HCT116 (cell line): Measurements from ENCODE around the gene ABCA5. TPM values are rescaled to one million over a fixed set of nuclear protein-coding genes. Genes with fewer than 3 reads are reported as not detected.

ENCODE experiments used
- ATAC-seq: fragments of 200-7000 bp; cut with Tn5 transposase; 2 replicates; pipeline ENCODE4 v1.9.1; 2020; ENCODE audit warnings: mild to moderate bottlenecking, moderate library complexity
- Bru-seq: library from RNA; stranded (reverse); fragments of 400-500 nt; gene quantifications from one replicate; lab custom pipeline; 2021; lab: Mats Ljungman, UMichigan
- BruChase-seq, 2 experiments: library from RNA; stranded (reverse); fragments of 400-500 nt; gene quantifications; one replicate each; lab custom pipeline; 2021; lab: Mats Ljungman, UMichigan
- BruUV-seq: library from RNA; stranded (reverse); fragments of 400-500 nt; replicated peaks from 2 replicates; lab custom pipeline; 2021; lab: Mats Ljungman, UMichigan
- CTCF ChIA-PET: fragments of 300-600 bp; sonication (Branson Sonifier 250); formaldehyde crosslinking; loops from one replicate; lab custom pipeline; 2021; ENCODE audit warnings: antibody characterized with exemption; lab: Charles Lee
- POLR2A ChIA-PET: fragments of 300-600, 350-600 bp; sonication (Branson Sonifier 250); formaldehyde crosslinking; loops from one replicate; lab custom pipeline; 2021; ENCODE audit warnings: antibody characterized with exemption; lab: Charles Lee
- RAD21 ChIA-PET, 2 experiments: fragments of 300-600 bp; sonication (Branson Sonifier 250); formaldehyde crosslinking; loops; one replicate each; lab custom pipeline; 2023; ENCODE audit warnings: low total read pairs in 2 of 2; ENCODE audit not compliant: uncharacterized antibody in 2 of 2, unreplicated experiment in 2 of 2, low non-redundant PET in 1 of 2; lab: Charles Lee
- DNase-seq: peaks from one replicate; pipeline ENCODE4 v3.0.0-alpha.2; 2010; ENCODE audit warnings: low read depth, low spot score
- H2AFZ ChIP-seq: fragments of 200-600 bp; shearing (Covaris generic), sonication (generic); 2 replicates; pipeline ENCODE4 v1.6.1; 2017; ENCODE audit warnings: low read depth, mixed run types, mixed read lengths, antibody characterized with exemption, low read length; ENCODE audit not compliant: poor library complexity, severe bottlenecking
- H3K27ac ChIP-seq: 2 replicates; pipeline ENCODE4 v1.5.1; 2012; ENCODE audit warnings: low read depth, low read length
- H3K27me3 ChIP-seq: fragments of 200-600 bp; sonication (generic); 2 replicates; pipeline ENCODE4 v1.6.1; 2016; ENCODE audit warnings: mixed run types, low read length, mixed read lengths; ENCODE audit not compliant: insufficient read depth
- H3K36me3 ChIP-seq, 2 experiments: fragments of 200-500 bp in 1 of 2; fragments of 200-600 bp in 1 of 2; sonication (Bioruptor generic) in 1 of 2; sonication (generic) in 1 of 2; 2 replicates each; pipeline versions ENCODE4 v1.5.1 to v1.6.1; 2014 to 2016; ENCODE audit warnings: low read length in 2 of 2, inconsistent platforms in 1 of 2, mixed read lengths in 1 of 2, mixed run types in 1 of 2; ENCODE audit not compliant: insufficient read depth in 2 of 2, control insufficient read depth in 1 of 2
- H3K4me1 ChIP-seq, 2 experiments: fragments of 200-600 bp in 1 of 2; sonication (generic) in 1 of 2; 2 replicates each; pipeline versions ENCODE4 v1.5.1 to v1.6.1; 2012 to 2017; ENCODE audit warnings: low read length in 2 of 2, inconsistent platforms in 1 of 2, mild to moderate bottlenecking in 1 of 2, mixed read lengths in 1 of 2, mixed run types in 1 of 2, moderate library complexity in 1 of 2; ENCODE audit not compliant: insufficient read depth in 2 of 2, control insufficient read depth in 1 of 2
- H3K4me2 ChIP-seq: fragments of 200-600 bp; sonication (generic); 2 replicates; pipeline ENCODE4 v1.6.1; 2017; ENCODE audit warnings: mixed run types, low read length, mixed read lengths
- H3K4me3 ChIP-seq, 2 experiments: fragments of 200-600 bp in 1 of 2; sonication (generic) in 1 of 2; replicated peaks in 1 of 2; 2 replicates each; pipeline ENCODE4 v1.5.1; 2011 to 2016; ENCODE audit warnings: low read length in 2 of 2, control low read depth in 1 of 2, low read depth in 1 of 2, mild to moderate bottlenecking in 1 of 2, mixed read lengths in 1 of 2, mixed run types in 1 of 2
- H3K79me2 ChIP-seq: fragments of 200-600 bp; sonication (generic); 2 replicates; pipeline ENCODE4 v1.6.1; 2017; ENCODE audit warnings: mild to moderate bottlenecking, mixed run types, low read length, moderate library complexity, mixed read lengths; ENCODE audit not compliant: insufficient read depth
- H3K9ac ChIP-seq: fragments of 200-600 bp; sonication (generic); 2 replicates; pipeline ENCODE4 v1.6.1; 2016; ENCODE audit warnings: low read length, mixed read lengths
- H3K9me2 ChIP-seq: fragments of 200-600 bp; sonication (generic), shearing (Covaris generic); 2 replicates; pipeline ENCODE4 v1.6.1; 2017; ENCODE audit warnings: mixed run types, mild to moderate bottlenecking, moderate library complexity; ENCODE audit not compliant: insufficient read depth
- H3K9me3 ChIP-seq, 2 experiments: fragments of 200-500 bp in 1 of 2; fragments of 200-600 bp in 1 of 2; sonication (Bioruptor generic) in 1 of 2; sonication (generic) in 1 of 2; 2 replicates each; pipeline ENCODE4 v1.6.1; 2014 to 2017; ENCODE audit warnings: low read length in 2 of 2, mixed read lengths in 2 of 2, inconsistent platforms in 1 of 2, low read depth in 1 of 2, mild to moderate bottlenecking in 1 of 2, mixed run types in 1 of 2, moderate library complexity in 1 of 2; ENCODE audit not compliant: control insufficient read depth in 1 of 2, insufficient read depth in 1 of 2
- H4K20me1 ChIP-seq: fragments of 200-600 bp; sonication (generic), shearing (Covaris generic); 2 replicates; pipeline ENCODE4 v1.6.1; 2017; ENCODE audit warnings: mixed run types, mild to moderate bottlenecking, moderate library complexity; ENCODE audit not compliant: insufficient read depth
- CEBPB ChIP-seq: IDR thresholded peaks from 2 replicates; pipeline ENCODE4 v1.6.1; 2012; ENCODE audit warnings: low read depth
- EGR1 ChIP-seq: IDR thresholded peaks from 2 replicates; pipeline ENCODE4 v1.6.1; 2012; ENCODE audit warnings: low read depth
- ELF1 ChIP-seq: IDR thresholded peaks from 2 replicates; pipeline ENCODE4 v1.6.1; 2012; ENCODE audit warnings: low read depth, borderline replicate concordance
- EZH2 ChIP-seq: fragments of 200-600 bp; sonication (generic); IDR thresholded peaks from 2 replicates; pipeline ENCODE4 v1.6.1; 2017; ENCODE audit warnings: antibody characterized with exemption, mixed run types
- EZH2phosphoT487 ChIP-seq: fragments of 200-600 bp; IDR thresholded peaks from 2 replicates; pipeline ENCODE4 v1.6.1; 2018; ENCODE audit warnings: antibody characterized with exemption, borderline replicate concordance
- FOSL1 ChIP-seq: IDR thresholded peaks from 2 replicates; pipeline ENCODE4 v1.6.1; 2012; ENCODE audit warnings: low read depth
- JUND ChIP-seq: IDR thresholded peaks from 2 replicates; pipeline ENCODE4 v1.6.1; 2012
- POLR2A ChIP-seq: IDR thresholded peaks from 2 replicates; pipeline ENCODE4 v1.7.0; 2011; ENCODE audit warnings: borderline replicate concordance; ENCODE audit not compliant: insufficient read depth, insufficient read length; ENCODE audit errors: extremely low read depth
- POLR2AphosphoS5 ChIP-seq: IDR thresholded peaks from 2 replicates; pipeline ENCODE4 v1.6.1; 2011; ENCODE audit warnings: mild to moderate bottlenecking, low read depth, low read length, moderate library complexity
- RAD21 ChIP-seq: IDR thresholded peaks from 2 replicates; pipeline ENCODE4 v1.6.1; 2012; ENCODE audit warnings: low read depth, mild to moderate bottlenecking
- SIN3A ChIP-seq: IDR thresholded peaks from 2 replicates; pipeline ENCODE4 v1.6.1; 2012; ENCODE audit warnings: low read depth
- SP1 ChIP-seq: IDR thresholded peaks from 2 replicates; pipeline ENCODE4 v1.6.1; 2012; ENCODE audit warnings: low read depth
- SRF ChIP-seq: IDR thresholded peaks from 2 replicates; pipeline ENCODE4 v1.6.1; 2012; ENCODE audit warnings: low read depth
- TCF7L2 ChIP-seq: IDR thresholded peaks from 2 replicates; pipeline ENCODE4 v1.7.0; 2011; ENCODE audit warnings: borderline replicate concordance, inconsistent platforms; ENCODE audit not compliant: insufficient read depth, insufficient read length; ENCODE audit errors: extremely low read depth
- YY1 ChIP-seq: IDR thresholded peaks from 2 replicates; pipeline ENCODE4 v1.6.1; 2011; ENCODE audit warnings: low read length, low read depth, moderate library complexity, mild to moderate bottlenecking; ENCODE audit not compliant: insufficient replicate concordance; ENCODE audit errors: extremely low read depth
- ZFX ChIP-seq: fragments of 450-650 bp; IDR thresholded peaks from 2 replicates; pipeline ENCODE4 v1.6.1; 2017
- intact Hi-C: fragments of 100-400 bp; cut with micrococcal nuclease; formaldehyde crosslinking; loops from 2 replicates; pipeline ENCODE4 v1.10.0; 2022
- long read RNA-seq: library from polyadenylated mRNA; unstranded; transcript quantifications from one replicate; pipeline ENCODE4 v2.0.0, GENCODE V29; 2021; ENCODE audit not compliant: unreplicated experiment
- polyA plus RNA-seq: library from polyadenylated mRNA; unstranded; fragments of >200 nt; gene quantifications from 2 replicates; pipeline ENCODE4 v1.2.1, GENCODE V29; 2012; ENCODE audit warnings: missing spikeins
- total RNA-seq: library from RNA; stranded (reverse); gene quantifications from one replicate; pipeline ENCODE4 v1.2.1, GENCODE V29; 2021; ENCODE audit not compliant: unreplicated experiment
- TF ChIP-seq, protein P1 (sequence below): IDR thresholded peaks from 2 replicates; pipeline ENCODE4 v1.6.1; 2012
- TF ChIP-seq, protein P2 (sequence below): IDR thresholded peaks from 2 replicates; pipeline ENCODE4 v1.6.1; 2011; ENCODE audit warnings: mild to moderate bottlenecking, low read length, moderate library complexity; ENCODE audit not compliant: insufficient replicate concordance; ENCODE audit errors: extremely low read depth

Gene ABCA5, protein sequence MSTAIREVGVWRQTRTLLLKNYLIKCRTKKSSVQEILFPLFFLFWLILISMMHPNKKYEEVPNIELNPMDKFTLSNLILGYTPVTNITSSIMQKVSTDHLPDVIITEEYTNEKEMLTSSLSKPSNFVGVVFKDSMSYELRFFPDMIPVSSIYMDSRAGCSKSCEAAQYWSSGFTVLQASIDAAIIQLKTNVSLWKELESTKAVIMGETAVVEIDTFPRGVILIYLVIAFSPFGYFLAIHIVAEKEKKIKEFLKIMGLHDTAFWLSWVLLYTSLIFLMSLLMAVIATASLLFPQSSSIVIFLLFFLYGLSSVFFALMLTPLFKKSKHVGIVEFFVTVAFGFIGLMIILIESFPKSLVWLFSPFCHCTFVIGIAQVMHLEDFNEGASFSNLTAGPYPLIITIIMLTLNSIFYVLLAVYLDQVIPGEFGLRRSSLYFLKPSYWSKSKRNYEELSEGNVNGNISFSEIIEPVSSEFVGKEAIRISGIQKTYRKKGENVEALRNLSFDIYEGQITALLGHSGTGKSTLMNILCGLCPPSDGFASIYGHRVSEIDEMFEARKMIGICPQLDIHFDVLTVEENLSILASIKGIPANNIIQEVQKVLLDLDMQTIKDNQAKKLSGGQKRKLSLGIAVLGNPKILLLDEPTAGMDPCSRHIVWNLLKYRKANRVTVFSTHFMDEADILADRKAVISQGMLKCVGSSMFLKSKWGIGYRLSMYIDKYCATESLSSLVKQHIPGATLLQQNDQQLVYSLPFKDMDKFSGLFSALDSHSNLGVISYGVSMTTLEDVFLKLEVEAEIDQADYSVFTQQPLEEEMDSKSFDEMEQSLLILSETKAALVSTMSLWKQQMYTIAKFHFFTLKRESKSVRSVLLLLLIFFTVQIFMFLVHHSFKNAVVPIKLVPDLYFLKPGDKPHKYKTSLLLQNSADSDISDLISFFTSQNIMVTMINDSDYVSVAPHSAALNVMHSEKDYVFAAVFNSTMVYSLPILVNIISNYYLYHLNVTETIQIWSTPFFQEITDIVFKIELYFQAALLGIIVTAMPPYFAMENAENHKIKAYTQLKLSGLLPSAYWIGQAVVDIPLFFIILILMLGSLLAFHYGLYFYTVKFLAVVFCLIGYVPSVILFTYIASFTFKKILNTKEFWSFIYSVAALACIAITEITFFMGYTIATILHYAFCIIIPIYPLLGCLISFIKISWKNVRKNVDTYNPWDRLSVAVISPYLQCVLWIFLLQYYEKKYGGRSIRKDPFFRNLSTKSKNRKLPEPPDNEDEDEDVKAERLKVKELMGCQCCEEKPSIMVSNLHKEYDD (N-terminal part only)
- total RNA-seq: 6.8 TPM
- polyA plus RNA-seq: 1.4 and 2.4 TPM in 2 replicates
- percentile 53 among the genes with signal in this experiment for Bru-seq, nascent RNA
- BruChase-seq, experiment 1, labeled RNA remaining after a 6-hour chase: percentile 64 among the genes with signal in this experiment
- percentile 66 among the genes with signal in this experiment for BruChase-seq, experiment 2, labeled RNA remaining after a 2-hour chase
- long read RNA-seq, partial matches to known transcripts: 1 of 4 reads
- long read RNA-seq, other reads (novel, unspliced or antisense): 1 of 4 reads

DNA sequence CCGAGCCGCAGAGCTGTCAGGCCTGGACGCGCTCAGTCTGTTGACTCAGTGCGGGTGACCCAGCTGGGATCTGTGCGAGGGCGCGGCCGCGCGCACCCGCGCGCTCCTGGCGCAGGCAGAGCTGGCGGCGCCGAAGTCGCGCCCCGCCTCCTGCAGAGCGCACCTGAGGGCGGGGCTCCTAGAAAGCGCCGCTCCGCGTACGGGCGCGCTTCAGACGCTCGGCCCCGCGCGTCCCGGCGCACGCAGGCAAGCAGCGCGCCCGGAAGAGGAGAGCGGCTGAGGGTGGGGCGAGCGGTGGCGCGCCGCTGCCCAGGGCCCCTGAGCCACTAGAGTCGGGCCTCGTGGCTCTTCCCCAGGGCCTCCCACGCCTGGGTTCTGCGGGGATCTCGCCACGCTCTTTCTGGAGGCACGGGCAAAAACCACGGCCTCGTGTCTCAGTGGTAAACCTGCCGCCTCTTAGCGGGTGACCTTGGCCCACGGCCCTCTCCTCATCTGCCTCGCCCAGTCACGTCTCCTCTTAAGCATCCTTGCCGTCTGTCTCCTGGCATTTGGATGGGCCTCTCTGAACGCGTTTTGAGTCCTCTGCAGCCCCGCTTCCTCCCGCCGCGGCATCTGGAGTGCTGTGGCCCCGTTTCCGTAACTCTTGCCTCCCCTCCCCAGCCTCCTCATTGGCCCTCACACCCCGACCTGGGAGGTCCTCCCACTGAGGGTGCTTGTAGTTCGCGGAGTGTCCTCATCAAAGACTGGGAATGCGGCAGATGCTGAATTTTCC, at the start of gene ABCA5:
Gene ABCA5 (minus strand): TSS at position 74 of the 772 bp plus-strand sequence. CDS start 12,718 bp downstream, outside the sequence.
- Histone ChIP-seq H3K27ac (peak within 1 kb of the TSS; percentile 43; the same call in 1 of the 2 replicates), H3K9ac (peak within 1 kb of the TSS; percentile 55), H2AFZ (peak within 1 kb of the TSS; percentile 39), H3K4me3 (peak within 1 kb of the TSS; percentile 59 to 67), H3K4me1 (peaks cover 8 to 15% of the 10 kb centered on the region in 2 experiments), H3K9me3 (no peaks in the 10 kb centered on the region), H3K9me2 (no peaks in the 10 kb centered on the region), H3K36me3 (no peaks in the 10 kb centered on the region), H3K79me2 (no peaks in the 10 kb centered on the region), H3K4me2 (peak within 1 kb of the TSS; percentile 93), H3K27me3 (no peaks in the 10 kb centered on the region), H4K20me1 (no peaks in the 10 kb centered on the region)
- ATAC-seq (peak; percentile 97), DNase-seq (peak; percentile 89)
- POLR2A ChIA-PET: interaction anchor here (0.9 to 1.3 kb wide), 3 partner anchors 8 to 38 kb away, joined by 3 to 5 read pairs (median 4); no protein-coding TSS in a partner anchor
- RAD21 ChIA-PET: interaction anchor here in 1 of 2 experiments (1.2 kb wide), 1 partner anchor 80 kb away, joined by 3 read pairs; no protein-coding TSS in a partner anchor
- no TSS peak for BruUV-seq
- intact Hi-C loops: no loop called here
- CTCF ChIA-PET: interaction anchor here (0.9 to 2.0 kb wide), 4 partner anchors 8 to 199 kb away, joined by 3 to 18 read pairs (median 6); no protein-coding TSS in a partner anchor
- TF ChIP-seq, protein P1, sequence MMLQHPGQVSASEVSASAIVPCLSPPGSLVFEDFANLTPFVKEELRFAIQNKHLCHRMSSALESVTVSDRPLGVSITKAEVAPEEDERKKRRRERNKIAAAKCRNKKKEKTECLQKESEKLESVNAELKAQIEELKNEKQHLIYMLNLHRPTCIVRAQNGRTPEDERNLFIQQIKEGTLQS: no peak
- TF ChIP-seq EGR1: 0 out of 2 replicates have a peak, but pooled peaks have one; percentile 28
- TF ChIP-seq POLR2A: peak; percentile 68
- TF ChIP-seq SRF: no peak
- TF ChIP-seq, protein P2, sequence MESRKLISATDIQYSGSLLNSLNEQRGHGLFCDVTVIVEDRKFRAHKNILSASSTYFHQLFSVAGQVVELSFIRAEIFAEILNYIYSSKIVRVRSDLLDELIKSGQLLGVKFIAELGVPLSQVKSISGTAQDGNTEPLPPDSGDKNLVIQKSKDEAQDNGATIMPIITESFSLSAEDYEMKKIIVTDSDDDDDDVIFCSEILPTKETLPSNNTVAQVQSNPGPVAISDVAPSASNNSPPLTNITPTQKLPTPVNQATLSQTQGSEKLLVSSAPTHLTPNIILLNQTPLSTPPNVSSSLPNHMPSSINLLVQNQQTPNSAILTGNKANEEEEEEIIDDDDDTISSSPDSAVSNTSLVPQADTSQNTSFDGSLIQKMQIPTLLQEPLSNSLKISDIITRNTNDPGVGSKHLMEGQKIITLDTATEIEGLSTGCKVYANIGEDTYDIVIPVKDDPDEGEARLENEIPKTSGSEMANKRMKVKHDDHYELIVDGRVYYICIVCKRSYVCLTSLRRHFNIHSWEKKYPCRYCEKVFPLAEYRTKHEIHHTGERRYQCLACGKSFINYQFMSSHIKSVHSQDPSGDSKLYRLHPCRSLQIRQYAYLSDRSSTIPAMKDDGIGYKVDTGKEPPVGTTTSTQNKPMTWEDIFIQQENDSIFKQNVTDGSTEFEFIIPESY: no peak
- TF ChIP-seq YY1: no peak
- no peak; the same call in 1 of the 2 replicates for TF ChIP-seq JUND
- no peak for TF ChIP-seq RAD21
- peak; percentile 88 for TF ChIP-seq ZFX
- peak; percentile 17; the same call in 1 of the 2 replicates for TF ChIP-seq SP1
- peak; percentile 95 for TF ChIP-seq SIN3A
- TF ChIP-seq FOSL1: 0 out of 2 replicates have a peak, but pooled peaks have one; percentile 3
- TF ChIP-seq EZH2phosphoT487: no peak
- peak; percentile 91 for TF ChIP-seq TCF7L2
- TF ChIP-seq EZH2: no peak
- peak; percentile 89 for TF ChIP-seq POLR2AphosphoS5
- TF ChIP-seq CEBPB: no peak
- TF ChIP-seq ELF1: peak; percentile 55
